Hematopoietic multipotent progenitor cell treated with erythropoietin and hydrocortisone succinate and interleukin-3 and kit ligand, for 8 days (in vitro differentiated cells): Measurements from ENCODE around the gene ZSCAN5C.
"Not testable (repeated sequence)": the region's sequence is repeated elsewhere in the genome, so short reads cannot be mapped to it uniquely, and the experiment has no call there.

Source experiments
- DNase-seq: peaks from one replicate; pipeline ENCODE4 v3.0.0-alpha.2; 2015

The ZSCAN5C gene

DNA sequence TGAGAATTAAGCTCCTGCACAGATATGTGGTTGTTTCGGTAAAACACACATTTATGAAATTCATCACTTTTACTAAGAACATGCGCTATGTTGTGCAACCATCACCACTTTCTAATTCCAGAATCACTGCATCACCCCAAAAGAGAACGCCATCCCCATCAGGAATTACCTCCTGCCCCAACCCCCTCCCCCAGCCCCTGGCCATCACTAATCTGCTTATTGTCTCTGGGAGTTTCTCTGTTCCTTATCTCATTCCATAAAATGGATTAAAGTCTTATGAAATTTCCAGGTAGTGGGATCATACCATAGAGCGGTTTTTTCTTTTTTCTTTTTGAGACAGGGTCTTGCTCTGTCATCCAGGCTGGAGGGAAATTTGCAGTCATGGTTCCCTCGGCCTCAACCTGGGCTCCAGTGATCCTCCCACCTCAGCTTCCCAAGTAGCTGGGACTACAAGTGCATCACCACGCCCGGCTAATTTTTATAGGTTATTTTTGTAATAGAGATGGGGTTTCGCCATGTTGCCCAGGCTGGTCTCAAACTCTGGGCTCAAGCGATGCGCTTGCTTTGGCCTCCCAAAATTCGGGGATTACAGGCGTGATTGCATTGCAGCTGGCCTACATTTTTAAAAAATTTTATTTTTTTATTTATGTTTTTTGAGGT lies 8.0 kb upstream of the ZSCAN5C start:
- DNase-seq, result no peak

DNA sequence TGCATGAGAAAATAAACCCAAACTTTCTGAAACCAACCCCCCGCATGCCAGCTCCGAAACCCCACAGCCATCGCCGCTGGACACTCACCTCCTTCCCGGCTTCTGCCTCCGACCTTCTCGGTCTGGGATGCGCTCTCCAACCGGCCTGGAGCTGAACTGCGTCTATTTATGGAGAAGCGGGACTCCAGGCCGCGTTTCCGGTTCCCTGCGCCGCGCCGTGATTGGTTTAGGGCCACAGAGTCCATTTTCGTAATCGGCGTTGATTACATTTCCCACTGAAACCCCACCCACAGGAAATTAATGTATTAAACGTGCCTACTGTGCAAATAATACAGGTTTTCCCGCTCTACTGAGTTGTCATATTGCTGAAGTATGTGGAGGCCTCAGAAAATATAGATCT lies 4.4 kb upstream of the ZSCAN5C start, which contains the start of gene ZSCAN5B:
Gene ZSCAN5B (minus strand): TSS at position 138 of the 400 bp plus-strand sequence. CDS start 4,731 bp downstream, outside the sequence.
- not testable (repeated sequence) for DNase-seq

DNA sequence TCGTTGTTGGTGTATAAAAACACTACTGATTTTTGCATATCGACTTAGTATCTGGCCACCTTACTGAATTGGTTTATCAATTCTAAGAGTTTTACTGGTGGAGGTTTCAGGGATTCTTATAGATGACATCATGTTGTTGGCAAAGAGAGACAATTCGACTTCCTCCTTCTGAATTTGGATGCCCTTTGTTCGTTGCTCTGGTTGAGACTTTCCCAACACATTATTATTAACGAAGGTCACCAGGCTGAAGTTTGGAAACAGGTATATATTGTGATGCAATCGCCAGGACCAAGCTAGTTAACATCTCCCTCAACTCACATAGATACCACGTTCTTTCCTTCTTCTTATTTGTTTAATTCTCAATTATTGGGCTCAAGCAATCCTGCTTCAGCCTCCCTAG lies 2.4 kb upstream of the ZSCAN5C start:
- DNase-seq, result no peak

DNA sequence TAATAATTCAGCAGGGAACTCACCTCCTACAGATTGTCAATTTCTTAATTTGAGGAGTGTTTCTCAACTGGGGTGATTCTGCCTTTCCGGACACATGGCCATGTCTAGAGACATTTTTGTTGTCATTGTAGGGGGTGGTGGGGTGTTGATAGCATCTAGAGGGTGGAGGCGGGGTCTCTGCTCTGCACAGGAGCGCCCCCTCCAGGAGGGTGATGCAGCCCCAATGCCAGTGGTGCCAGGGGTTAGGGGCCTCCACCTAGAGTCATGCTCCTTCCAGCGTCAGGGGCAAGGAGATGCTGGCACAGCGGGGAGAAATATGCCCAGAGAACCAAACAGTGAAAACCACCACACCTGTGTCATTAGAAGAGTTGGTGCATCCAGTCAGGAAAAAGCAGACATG lies 5.5 kb downstream of the ZSCAN5C start:
- DNase-seq, result not testable (repeated sequence)

DNA sequence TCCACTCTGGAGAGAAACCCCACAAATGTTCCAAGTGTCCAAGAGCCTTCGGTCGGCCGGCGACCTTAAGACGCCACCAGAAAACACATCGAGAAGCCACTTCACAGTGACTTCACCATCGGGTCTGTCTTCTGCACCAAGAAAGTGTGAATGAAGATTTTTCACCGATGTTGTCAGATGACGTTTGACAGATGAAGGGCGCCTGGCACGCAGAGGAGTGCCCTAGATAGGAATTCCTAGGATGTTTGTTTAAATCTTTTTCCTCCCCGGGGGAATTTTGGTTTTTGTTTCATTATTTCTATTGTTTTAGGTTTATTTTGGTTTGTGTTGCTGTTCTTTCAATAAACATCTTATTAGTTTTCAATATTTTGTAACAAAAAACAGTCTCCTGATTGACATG lies 7.0 kb downstream of the ZSCAN5C start:
- DNase-seq, result no peak

DNA sequence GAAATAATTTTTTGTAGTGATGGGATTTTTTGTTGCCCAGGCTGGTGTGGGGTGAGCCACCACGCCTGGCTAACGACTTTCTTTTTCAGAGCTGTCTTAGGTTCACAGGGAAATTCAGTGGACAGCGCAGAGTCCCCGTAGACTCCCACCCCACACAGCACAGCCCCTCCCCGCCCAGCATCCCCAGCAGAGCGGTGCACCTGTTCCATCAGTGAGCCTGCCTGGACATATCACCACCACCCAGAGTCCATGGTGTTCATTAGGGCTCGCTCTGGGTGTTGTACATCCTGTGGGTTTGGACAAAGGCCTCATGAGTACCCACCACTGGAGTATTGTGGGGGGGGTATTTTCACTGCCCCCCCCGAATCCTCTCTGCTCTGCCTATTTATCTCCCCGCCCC lies 8.0 kb downstream of the ZSCAN5C start:
- not testable (repeated sequence) for DNase-seq

DNA sequence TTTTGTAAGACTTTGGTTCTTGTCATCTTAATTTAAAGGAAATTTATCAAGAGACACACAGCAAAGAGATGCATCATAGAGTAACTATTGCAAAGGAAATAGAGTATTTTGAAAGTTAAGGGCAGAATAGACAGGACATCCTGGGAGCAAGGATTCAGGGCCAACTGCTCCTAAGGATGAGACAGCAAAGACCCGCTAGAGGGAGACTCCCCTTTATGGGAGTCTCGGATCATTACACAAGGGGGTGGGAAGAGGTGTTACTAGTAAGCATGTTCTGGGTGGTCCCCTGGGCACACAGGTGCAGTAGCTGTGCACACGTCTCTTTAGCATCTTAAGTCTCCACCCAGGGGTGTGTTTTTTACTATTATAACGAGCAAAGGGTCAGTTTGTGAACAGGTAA lies 9.6 kb downstream of the ZSCAN5C start:
- DNase-seq, result no peak

DNA sequence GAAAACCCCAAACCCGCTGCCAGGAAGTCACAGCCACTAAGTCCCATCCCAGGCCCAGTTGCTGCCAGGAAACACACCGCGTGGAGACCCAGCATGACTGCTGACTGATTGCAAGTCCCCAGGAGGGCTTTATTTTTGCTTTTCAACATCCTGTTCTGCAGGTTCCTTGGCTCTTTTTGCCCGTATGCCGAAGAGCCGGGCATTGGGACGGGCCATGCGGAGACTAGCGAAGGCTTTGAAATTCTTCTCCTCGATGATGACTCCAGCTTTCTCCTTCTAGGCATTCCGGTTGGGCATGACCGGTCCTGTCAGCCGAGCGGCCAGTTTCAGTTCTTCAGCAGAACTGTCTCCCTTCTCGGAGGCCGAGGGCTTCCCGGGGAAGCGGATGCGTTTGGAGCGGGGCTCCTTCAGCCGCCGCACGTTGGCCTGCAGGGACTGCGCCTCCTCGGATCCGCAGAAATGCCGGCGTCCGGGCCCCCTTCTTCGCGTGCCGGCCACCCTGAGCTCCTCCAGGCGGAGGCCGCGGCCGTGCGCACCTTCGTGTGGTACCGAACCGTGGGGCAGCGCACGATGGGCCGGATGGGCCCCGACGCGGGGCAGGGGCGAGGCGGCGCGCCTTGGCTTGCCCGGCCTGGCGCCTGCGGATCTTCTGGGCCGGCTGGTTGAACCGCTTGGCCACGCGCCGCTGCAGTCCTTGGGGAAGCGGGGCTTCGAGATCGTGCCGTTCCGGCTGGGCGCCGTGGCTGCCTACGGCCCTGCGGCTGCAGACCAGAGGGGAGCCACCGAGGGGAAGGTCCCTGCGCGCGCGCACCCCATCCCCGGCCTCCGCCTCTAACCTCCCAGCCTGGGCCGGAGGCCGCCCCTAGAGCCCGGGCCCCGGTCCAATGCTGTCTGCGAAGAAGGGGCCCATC lies 15.2 kb downstream of the ZSCAN5C start:
- DNase-seq, result no peak

DNA sequence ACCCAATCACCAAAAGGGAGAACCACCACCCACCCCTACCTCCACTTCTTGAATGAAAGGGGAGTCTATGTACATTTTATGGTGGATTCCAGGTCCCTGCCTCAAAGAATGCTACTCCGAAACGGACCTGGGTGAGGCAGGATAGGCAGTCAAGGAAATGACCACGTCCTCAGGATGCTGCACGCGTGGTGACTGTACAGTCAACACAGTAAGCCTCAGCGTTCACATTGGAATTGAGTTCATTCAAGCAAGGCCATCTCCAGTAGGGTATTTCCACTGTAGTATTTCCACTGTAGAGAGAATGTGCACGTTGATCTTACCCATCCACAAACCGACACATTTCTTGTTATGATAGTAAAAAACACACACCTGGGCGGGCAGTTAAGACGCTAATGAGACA lies 16.9 kb downstream of the ZSCAN5C start:
- DNase-seq, result no peak

DNA sequence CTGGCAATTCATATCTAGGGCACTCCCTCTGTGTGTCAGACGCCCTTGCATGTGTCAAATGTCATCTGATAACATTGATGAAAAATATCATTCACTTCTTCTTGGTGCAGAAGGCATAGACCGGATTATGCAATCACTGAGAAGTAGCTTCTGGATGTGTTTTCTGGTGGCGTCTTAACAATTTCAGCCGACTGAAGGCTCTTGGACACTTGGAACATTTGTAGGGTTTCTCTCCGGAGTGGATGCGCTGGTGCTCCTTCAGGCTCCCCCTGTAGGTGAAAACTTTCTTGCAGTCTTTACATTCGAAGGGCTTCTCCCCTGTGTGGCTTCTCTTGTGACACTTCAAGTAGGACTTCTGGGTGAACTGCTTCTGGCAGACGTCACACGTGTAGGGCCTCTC lies 19.4 kb downstream of the ZSCAN5C start:
- peak; percentile 11 for DNase-seq

DNA sequence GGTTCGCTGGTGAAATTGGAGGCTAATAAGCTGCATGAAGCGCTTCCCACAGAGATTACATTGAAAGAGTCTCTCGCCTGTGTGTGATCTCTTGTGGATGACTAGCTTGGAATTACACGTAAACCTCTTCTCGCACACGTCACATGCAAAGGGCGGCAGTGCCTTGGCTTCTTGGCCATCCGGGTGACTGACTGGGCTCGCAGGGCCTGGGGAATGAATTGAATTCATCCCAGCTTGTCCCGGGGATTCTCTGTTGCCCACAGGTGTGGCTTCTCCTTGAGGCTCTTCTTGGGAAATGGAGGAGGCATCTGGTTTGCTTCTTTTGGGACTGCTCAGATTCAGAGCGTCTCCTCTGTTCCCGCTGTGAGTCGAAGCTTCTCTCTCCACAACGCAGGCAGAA lies 19.8 kb downstream of the ZSCAN5C start:
- DNase-seq, result no peak

DNA sequence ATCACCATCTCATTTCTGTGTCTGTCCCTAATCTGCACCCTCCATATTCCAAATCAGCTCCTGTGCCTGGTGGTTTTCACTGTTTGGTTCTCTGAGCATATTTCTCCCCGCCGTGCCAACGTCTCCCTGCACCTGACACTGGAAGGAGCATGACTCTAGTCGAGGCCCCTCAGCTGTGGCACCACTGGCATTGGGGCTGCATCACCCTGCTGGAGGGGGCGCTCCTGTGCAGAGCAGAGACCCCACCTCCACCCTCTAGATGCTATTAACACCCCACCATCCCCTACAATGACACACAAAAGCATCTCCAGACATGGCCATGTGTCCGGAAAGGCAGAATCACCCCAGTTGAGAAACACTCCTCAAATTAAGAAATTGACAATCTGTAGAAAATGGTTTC lies 20.8 kb downstream of the ZSCAN5C start:
- no peak for DNase-seq

DNA sequence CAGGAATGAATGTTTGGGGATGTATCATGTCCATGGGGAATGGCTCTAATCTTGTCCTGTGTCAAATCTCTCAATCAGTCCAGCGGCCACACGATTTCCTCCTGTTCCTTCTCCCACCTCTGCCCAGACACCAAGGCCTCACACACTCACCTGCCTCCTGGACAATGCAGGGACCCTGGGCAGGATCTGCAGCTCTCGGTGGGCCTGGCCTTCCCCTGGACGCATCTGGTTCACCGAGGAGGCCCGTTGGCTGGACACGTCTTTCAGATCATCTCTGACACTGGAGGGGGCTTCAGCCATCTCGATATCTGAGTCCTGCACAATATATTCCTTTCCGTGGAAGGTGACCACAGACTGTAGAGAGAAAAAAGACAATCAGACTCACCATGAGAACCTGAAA lies 21.4 kb downstream of the ZSCAN5C start:
- DNase-seq, result no peak

DNA sequence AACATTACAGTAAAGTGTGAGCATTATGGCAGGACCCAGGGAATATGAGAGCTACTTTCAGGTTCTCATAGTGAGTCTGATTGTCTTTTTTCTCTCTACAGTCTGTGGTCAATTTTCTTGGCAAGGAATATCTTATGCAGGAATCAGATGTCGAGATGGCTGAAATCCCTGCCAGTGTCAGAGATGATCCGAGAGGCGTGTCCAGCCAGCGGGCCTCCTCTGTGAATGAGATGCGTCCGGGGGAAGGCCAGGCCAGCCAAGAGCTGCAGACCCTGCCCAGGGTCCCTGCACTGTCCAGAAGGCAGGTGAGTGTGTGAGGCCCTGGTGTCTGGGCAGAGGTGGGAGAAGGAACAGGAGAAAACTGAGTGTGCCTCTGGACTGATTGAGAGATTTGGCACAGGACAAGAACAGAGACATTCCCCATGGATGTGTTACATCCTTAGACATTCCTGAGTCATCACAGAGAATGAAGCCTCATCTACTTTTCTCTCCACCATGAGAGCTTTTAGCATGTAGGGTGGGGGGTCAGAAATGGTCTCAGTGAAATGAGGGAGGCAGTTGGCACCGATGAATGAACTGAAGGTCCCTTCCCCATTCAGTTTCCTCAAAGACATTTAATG lies 43.2 kb downstream of the ZSCAN5C start:
- no peak for DNase-seq

DNA sequence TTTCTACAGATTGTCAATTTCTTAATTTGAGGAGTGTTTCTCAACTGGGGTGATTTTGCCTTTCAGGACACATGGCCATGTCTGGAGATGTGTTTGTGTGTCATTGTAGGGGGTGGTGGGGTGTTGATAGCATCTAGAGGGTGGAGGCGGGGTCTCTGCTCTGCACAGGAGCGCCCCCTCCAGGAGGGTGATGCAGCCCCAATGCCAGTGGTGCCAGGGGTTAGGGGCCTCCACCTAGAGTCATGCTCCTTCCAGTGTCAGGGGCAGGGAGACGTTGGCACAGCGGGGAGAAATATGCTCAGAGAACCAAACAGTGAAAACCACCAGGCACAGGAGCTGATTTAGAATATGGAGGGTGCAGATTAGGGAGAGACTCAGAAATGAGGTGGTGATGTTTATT lies 43.7 kb downstream of the ZSCAN5C start:
- DNase-seq, result not testable (repeated sequence)

DNA sequence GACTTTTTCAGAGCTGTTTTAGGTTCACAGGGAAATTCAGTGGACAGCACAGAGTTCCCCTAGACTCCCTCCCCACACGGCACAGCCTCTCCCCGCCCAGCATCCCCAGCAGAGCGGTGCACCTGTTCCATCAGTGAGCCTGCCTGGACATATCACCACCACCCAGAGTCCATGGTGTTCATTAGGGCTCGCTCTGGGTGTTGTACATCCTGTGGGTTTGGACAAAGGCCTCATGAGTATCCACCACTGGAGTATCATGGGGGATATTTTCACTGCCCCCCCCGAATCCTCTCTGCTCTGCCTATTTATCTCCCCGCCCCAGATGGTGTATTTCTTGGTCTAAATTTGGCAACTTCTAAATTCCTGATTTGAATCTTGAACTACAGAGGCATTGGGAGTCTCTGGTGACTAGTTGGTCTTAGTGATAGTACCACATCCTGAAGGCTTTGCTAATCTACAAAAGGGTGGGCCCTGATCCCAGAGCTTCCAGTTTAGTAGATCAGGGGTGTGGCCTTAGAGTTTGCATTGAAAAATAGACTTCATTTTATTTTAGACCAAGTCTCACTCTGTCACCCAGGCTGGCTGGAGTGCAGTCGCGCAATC lies 46.8 kb downstream of the ZSCAN5C start:
- DNase-seq, result peak; percentile 96

DNA sequence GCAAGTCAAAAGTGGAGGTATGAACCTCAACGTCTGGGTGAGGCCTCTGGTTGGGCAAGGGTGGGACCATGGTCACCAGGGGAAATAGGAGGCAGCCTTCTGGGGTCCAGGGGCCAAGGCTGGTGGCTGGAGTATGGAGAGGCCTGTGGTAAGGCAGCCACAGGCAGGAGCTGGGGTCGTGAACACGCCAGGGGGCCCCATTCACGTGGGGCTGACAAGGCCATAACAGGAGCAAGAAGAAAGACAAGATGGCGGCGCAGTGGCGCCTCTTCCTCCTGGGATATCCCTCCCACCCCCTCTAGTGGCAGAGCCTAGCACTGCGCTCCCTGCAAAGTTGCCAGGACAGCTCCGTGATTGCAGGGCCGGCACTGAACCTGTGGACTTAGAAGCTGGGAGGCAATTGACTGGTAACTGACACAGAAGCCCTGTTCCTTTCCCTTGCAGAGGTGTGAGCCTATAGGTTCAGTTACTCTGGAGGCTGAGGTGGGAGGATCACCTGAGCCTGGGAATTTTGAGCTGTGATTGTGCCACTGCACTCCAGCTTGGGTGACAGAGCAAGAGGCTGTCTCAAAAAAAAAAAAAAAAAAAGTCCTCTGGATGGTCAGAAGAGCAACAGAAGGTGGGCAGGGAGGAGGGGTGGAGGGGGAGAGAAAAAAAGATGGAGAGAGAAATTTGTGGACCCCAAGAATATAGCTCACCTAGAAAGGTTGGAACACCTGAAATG lies 50.8 kb downstream of the ZSCAN5C start:
- DNase-seq, result peak; percentile 84

DNA sequence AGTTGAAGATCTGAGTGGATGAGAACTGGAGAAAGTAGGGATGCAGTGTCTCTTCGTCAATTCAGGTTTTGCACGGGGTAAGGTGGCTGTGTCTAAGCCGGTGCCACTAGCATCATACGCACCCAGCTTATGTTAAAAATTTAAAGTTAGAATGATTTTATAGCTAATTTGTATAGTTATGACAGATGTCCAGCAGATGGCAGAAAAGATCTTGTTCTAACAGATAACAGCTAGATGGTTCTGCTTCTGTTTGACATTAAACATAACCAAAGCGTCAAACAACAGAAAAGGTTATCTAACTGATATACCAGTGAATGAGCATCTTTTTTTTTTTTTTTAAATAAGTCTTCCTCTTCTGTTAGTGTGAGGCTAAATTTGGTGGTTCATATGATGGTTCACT lies 51.7 kb downstream of the ZSCAN5C start:
- peak; percentile 86 for DNase-seq

DNA sequence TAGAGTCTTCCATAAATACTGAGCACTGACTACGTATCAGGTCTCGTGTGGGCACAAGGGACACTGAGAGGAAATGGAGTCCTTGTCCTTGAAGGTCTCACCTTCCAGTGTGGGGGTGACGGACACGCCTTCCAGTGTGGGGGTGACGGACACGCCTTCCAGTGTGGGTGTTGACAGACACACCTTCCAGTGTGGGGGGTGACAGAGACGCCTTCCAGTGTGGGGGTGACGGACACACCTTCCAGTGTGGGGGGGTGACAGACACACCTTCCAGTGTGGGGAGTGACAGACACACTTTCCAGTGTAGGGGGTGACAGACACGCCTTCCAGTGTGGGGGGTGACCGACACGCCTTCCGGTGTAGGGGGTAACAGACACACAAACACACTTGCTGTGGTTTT lies 56.2 kb downstream of the ZSCAN5C start:
- no peak for DNase-seq
